Measurements from ENCODE around the gene EMCN. TPM values are rescaled to one million over a fixed set of nuclear protein-coding genes. Genes with fewer than 3 reads are reported as not detected.

EMCN gene
- total RNA-seq, 1 experiment from 2014 or later, result not detected

DNA sequence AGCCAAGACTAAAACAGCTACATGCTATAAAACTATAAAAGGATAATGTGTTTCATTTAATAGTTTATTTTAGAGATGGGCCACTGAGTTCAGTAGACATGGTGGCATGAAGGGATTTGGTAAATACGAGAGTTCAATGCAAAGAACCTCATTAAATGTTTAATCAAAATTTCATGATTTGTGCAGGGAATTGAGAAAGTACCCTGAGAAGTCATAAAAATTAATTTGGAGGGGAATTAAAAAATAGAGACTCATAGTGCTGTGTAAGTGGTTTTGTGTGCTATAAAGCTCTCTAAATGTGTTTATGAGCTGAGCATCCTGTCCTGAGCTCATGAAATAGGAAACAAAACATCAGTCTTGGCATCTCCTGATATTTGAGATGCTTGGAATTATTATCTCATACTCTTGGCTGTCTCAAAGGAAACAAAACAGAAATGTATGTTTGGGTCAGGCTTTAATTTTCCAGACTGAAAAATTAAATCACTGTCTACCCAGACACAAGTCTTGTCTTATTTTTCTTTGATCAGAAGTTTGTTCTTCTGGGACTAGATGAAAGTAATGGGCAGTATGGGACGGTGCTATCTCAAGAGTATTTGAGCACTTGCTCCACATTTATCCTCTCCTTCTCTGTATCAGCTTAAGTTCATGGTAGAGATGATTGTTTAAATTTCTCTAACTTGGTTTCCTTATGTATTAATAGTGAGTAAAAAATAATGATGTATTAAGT is 38.0 kb upstream of the EMCN start:
- no peak for DNase-seq
- Mint-ChIP-seq H3K27ac (no peak overlapping the region), H3K4me3 (no peak overlapping the region), H3K4me1 (peaks cover 4 to 6% of the 10 kb centered on the region in 2 experiments; a peak in 2 of 4 replicates), H3K36me3 (ENCODE audit: insufficient read depth in 1 of 3, low read depth in 3 of 3) (no peaks in the 10 kb centered on the region), H3K27me3 (ENCODE audit: low read depth) (no peaks in the 10 kb centered on the region), H3K9me3 (peaks cover 0 to 7% of the 10 kb centered on the region in 2 experiments; a peak in 2 of 5 replicates)
- no CpG with 5 or more reads among the region's 2 CpGs for WGBS (ENCODE audit: extremely low coverage, insufficient read length, low lambda C conversion rate)
- H4K8ac ChIP-seq (replicated peaks; ENCODE audit: insufficient read length, low read depth, low read length), result no peak overlapping the region
- H3K79me1 ChIP-seq (ENCODE audit: insufficient read depth, low read depth, low read length, poor library complexity, severe bottlenecking), result no peaks in the 10 kb centered on the region
- no peak overlapping the region for H4K91ac ChIP-seq (ENCODE audit: insufficient read length, low read depth, low read length)
- H2BK5ac ChIP-seq (ENCODE audit: insufficient read length, low read length), result no peak overlapping the region
- no peak overlapping the region for H2BK15ac ChIP-seq (ENCODE audit: low read depth, low read length)
- H4K20me1 ChIP-seq (ENCODE audit: control insufficient read depth, insufficient read depth, insufficient read length), result no peaks in the 10 kb centered on the region
- H3K27ac ChIP-seq (ENCODE audit: insufficient read length, low read depth, low read length), result no peak overlapping the region
- H2BK12ac ChIP-seq (ENCODE audit: insufficient read length, low read depth, low read length), result no peak overlapping the region
- no peak overlapping the region for H2BK20ac ChIP-seq (ENCODE audit: low read depth, low read length, poor library complexity, severe bottlenecking)
- no peaks in the 10 kb centered on the region for H3K79me2 ChIP-seq (ENCODE audit: insufficient read depth, low read length)
- H3K4me1 ChIP-seq (ENCODE audit: insufficient read depth, low read length), result no peaks in the 10 kb centered on the region
- no peak overlapping the region for H3K14ac ChIP-seq (ENCODE audit: insufficient read depth, low read length)
- no peak overlapping the region for H3K23ac ChIP-seq (ENCODE audit: insufficient read length, low read depth, low read length)
- no peaks in the 10 kb centered on the region for H3K27me3 ChIP-seq (ENCODE audit: insufficient read depth, low read length)
- no peaks in the 10 kb centered on the region for H3K9me3 ChIP-seq (ENCODE audit: control insufficient read depth, low read depth, low read length)
- no peak overlapping the region for H2AK5ac ChIP-seq (ENCODE audit: insufficient read length, low read length)
- no peaks in the 10 kb centered on the region for H3K23me2 ChIP-seq (ENCODE audit: insufficient read length, low read depth, low read length, poor library complexity, severe bottlenecking)
- H2BK120ac ChIP-seq (ENCODE audit: low read depth, low read length, poor library complexity, severe bottlenecking), result no peak overlapping the region
- H3K56ac ChIP-seq (ENCODE audit: insufficient read length, low read depth, low read length), result no peak overlapping the region
- H3K4ac ChIP-seq (ENCODE audit: low read depth, low read length), result no peak overlapping the region
- H3T11ph ChIP-seq (ENCODE audit: low read length), result no peak overlapping the region
- H4K5ac ChIP-seq (ENCODE audit: insufficient read length, low read depth, low read length), result no peak overlapping the region
- no peak overlapping the region for H2AFZ ChIP-seq (ENCODE audit: low read length)
- no peak overlapping the region for H3K4me2 ChIP-seq (ENCODE audit: insufficient read depth, insufficient read length, low read length)
- H3K9ac ChIP-seq (ENCODE audit: extremely low read depth, insufficient read length, low read length), result no peak overlapping the region
- TF ChIP-seq, protein P1, sequence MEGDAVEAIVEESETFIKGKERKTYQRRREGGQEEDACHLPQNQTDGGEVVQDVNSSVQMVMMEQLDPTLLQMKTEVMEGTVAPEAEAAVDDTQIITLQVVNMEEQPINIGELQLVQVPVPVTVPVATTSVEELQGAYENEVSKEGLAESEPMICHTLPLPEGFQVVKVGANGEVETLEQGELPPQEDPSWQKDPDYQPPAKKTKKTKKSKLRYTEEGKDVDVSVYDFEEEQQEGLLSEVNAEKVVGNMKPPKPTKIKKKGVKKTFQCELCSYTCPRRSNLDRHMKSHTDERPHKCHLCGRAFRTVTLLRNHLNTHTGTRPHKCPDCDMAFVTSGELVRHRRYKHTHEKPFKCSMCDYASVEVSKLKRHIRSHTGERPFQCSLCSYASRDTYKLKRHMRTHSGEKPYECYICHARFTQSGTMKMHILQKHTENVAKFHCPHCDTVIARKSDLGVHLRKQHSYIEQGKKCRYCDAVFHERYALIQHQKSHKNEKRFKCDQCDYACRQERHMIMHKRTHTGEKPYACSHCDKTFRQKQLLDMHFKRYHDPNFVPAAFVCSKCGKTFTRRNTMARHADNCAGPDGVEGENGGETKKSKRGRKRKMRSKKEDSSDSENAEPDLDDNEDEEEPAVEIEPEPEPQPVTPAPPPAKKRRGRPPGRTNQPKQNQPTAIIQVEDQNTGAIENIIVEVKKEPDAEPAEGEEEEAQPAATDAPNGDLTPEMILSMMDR (conservative IDR thresholded peaks at IDR 0.05), result no peak
- no peak overlapping the region for H3K18ac ChIP-seq (ENCODE audit: insufficient read length, low read depth, low read length)

All from H9 (cell line).